Loucy (cell line): ENCODE data around the gene TMEM132A.

Source experiments
- H2AFZ ChIP-seq: fragments of 200-600 bp; sonication (generic); 2 replicates; pipeline ENCODE4 v1.6.0; 2016; ENCODE audit warnings: antibody characterized with exemption, mild to moderate bottlenecking, low read length, moderate library complexity
- H3F3A ChIP-seq: fragments of 200-600 bp; 2 replicates; pipeline ENCODE4 v1.6.0; 2016; ENCODE audit warnings: antibody characterized with exemption, low read depth, mild to moderate bottlenecking
- H3K27me3 ChIP-seq: fragments of 200-600 bp; sonication (generic); 2 replicates; pipeline ENCODE4 v1.6.1; 2014; ENCODE audit warnings: low read length, mild to moderate bottlenecking; ENCODE audit not compliant: insufficient read depth, poor library complexity, severe bottlenecking
- H3K36me3 ChIP-seq: fragments of 200-600 bp; sonication (generic); 2 replicates; pipeline ENCODE4 v1.6.1; 2016; ENCODE audit warnings: low read length; ENCODE audit not compliant: insufficient read depth
- H3K4me1 ChIP-seq: fragments of 200-600 bp; sonication (generic); 2 replicates; pipeline ENCODE4 v1.5.1; 2014; ENCODE audit warnings: low read length, mild to moderate bottlenecking; ENCODE audit not compliant: insufficient read depth, poor library complexity, severe bottlenecking
- H3K4me2 ChIP-seq: fragments of 200-600 bp; sonication (generic); 2 replicates; pipeline ENCODE4 v1.6.0; 2014; ENCODE audit warnings: antibody characterized with exemption, low read length, low read depth, mild to moderate bottlenecking; ENCODE audit not compliant: poor library complexity, severe bottlenecking
- H3K4me3 ChIP-seq: fragments of 200-600 bp; sonication (generic); 2 replicates; pipeline ENCODE4 v1.5.1; 2014; ENCODE audit warnings: low read length, mild to moderate bottlenecking, mixed read lengths; ENCODE audit not compliant: poor library complexity, severe bottlenecking
- H3K79me2 ChIP-seq: fragments of 200-600 bp; sonication (generic); 2 replicates; pipeline ENCODE4 v1.6.1; 2014; ENCODE audit warnings: low read length; ENCODE audit not compliant: insufficient read depth
- H3K9ac ChIP-seq: fragments of 200-600 bp; sonication (generic); 2 replicates; pipeline ENCODE4 v1.6.0; 2014; ENCODE audit warnings: mild to moderate bottlenecking, low read depth, low read length, moderate library complexity; ENCODE audit not compliant: poor library complexity, severe bottlenecking
- H3K9me2 ChIP-seq: fragments of 200-600 bp; sonication (generic); replicated peaks from 2 replicates; pipeline ENCODE4 v1.6.1; 2016; ENCODE audit warnings: low read depth, low read length, mixed read lengths
- H3K9me3 ChIP-seq: fragments of 200-600 bp; sonication (generic); 2 replicates; pipeline ENCODE4 v1.6.1; 2014; ENCODE audit warnings: mild to moderate bottlenecking, antibody characterized with exemption, low read length, low read depth; ENCODE audit not compliant: insufficient read depth
- H4K20me1 ChIP-seq: fragments of 200-600 bp; sonication (generic); 2 replicates; pipeline ENCODE4 v1.6.0; 2014; ENCODE audit warnings: antibody characterized with exemption, low read length, mild to moderate bottlenecking; ENCODE audit not compliant: insufficient read depth, poor library complexity, severe bottlenecking
- CTCF ChIP-seq: fragments of 200-600 bp; sonication (generic); conservative IDR thresholded peaks from 2 replicates; pipeline ENCODE4 v1.5.1; 2014; ENCODE audit warnings: mild to moderate bottlenecking, antibody characterized with exemption, low read length
- EZH2phosphoT487 ChIP-seq: fragments of 200-600 bp; IDR thresholded peaks from 2 replicates; pipeline ENCODE4 v1.6.1; 2018; ENCODE audit warnings: antibody characterized with exemption, mild to moderate bottlenecking, moderate library complexity, borderline replicate concordance

The TMEM132A gene

GRCh38 chr11:60945295-60945667, 21.0 kb downstream of the TMEM132A start:
- no peaks in the 10 kb centered on the region for H3K9me2 ChIP-seq
- H3K79me2 ChIP-seq: no peaks in the 10 kb centered on the region
- H3K4me3 ChIP-seq: no peak overlapping the region
- no peaks in the 10 kb centered on the region for H4K20me1 ChIP-seq
- TF ChIP-seq CTCF (no peak), EZH2phosphoT487 (no peak)
- no peak overlapping the region for H2AFZ ChIP-seq
- no peaks in the 10 kb centered on the region for H3F3A ChIP-seq
- no peaks in the 10 kb centered on the region for H3K9me3 ChIP-seq
- no peak overlapping the region for H3K9ac ChIP-seq
- H3K4me1 ChIP-seq: no peaks in the 10 kb centered on the region
- no peaks in the 10 kb centered on the region for H3K36me3 ChIP-seq
- no peaks in the 10 kb centered on the region for H3K27me3 ChIP-seq
- H3K4me2 ChIP-seq: no peak overlapping the region

- H3K9me2 ChIP-seq: no peaks in the 10 kb centered on the region
- H3K27me3 ChIP-seq: no peaks in the 10 kb centered on the region
- no peaks in the 10 kb centered on the region for H3F3A ChIP-seq
- no peak overlapping the region for H2AFZ ChIP-seq
- H3K4me2 ChIP-seq: no peak overlapping the region
- H3K4me3 ChIP-seq: no peak overlapping the region
- H3K36me3 ChIP-seq: no peaks in the 10 kb centered on the region
- no peaks in the 10 kb centered on the region for H3K9me3 ChIP-seq
- H3K9ac ChIP-seq: no peak overlapping the region
- no peaks in the 10 kb centered on the region for H4K20me1 ChIP-seq
- TF ChIP-seq CTCF (no peak), EZH2phosphoT487 (no peak)
- no peaks in the 10 kb centered on the region for H3K79me2 ChIP-seq
- H3K4me1 ChIP-seq: no peaks in the 10 kb centered on the region
Observed at GRCh38 chr11:60946601-60947264, 22.5 kb downstream of the TMEM132A start.

- H3F3A ChIP-seq: no peaks in the 10 kb centered on the region
- no peak overlapping the region for H3K4me2 ChIP-seq
- no peaks in the 10 kb centered on the region for H3K9me2 ChIP-seq
- no peak for TF ChIP-seq CTCF
- H3K79me2 ChIP-seq: no peaks in the 10 kb centered on the region
- H3K36me3 ChIP-seq: no peaks in the 10 kb centered on the region
- no peak overlapping the region for H2AFZ ChIP-seq
- no peak overlapping the region for H3K9ac ChIP-seq
- peaks cover 5% of the 10 kb centered on the region for H3K4me1 ChIP-seq
- H3K27me3 ChIP-seq: no peaks in the 10 kb centered on the region
- H3K9me3 ChIP-seq: no peaks in the 10 kb centered on the region
- no peak overlapping the region for H3K4me3 ChIP-seq
- H4K20me1 ChIP-seq: no peaks in the 10 kb centered on the region
Observed at GRCh38 chr11:60947700-60948099, 23.4 kb downstream of the TMEM132A start.
